HG03135 (cell line): ENCODE data around the gene SETD1B.

Experiments
- ATAC-seq: cut with Tn5 transposase; IDR thresholded peaks from one replicate; pipeline ENCODE4 v1.9.1; 2021; ENCODE audit warnings: mild to moderate bottlenecking, moderate library complexity; ENCODE audit not compliant: unreplicated experiment

SETD1B gene

GRCh38 chr12:121807642-121808347 lies 4.0 kb downstream of the SETD1B start:
- no peak for ATAC-seq

DNA sequence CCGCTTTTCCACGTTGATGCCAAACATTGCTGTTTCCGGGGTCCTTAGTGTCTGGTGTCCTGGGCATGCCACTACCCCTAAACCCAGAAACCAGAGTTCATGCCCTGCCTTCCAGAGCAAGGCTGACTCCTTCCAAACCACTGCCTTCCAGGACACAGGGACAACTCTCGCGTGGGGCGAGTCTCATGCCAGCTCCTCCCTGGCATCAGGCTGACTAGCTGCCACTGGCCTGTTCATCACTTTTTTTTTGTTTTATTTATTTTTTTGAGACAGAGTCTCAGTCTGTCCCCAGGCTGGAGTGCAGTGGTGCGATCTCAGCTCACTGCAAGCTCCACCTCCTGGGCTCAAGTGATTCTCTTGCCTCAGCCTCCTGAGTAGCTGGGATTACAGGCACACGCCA lies 4.8 kb downstream of the SETD1B start:
- no peak for ATAC-seq

DNA sequence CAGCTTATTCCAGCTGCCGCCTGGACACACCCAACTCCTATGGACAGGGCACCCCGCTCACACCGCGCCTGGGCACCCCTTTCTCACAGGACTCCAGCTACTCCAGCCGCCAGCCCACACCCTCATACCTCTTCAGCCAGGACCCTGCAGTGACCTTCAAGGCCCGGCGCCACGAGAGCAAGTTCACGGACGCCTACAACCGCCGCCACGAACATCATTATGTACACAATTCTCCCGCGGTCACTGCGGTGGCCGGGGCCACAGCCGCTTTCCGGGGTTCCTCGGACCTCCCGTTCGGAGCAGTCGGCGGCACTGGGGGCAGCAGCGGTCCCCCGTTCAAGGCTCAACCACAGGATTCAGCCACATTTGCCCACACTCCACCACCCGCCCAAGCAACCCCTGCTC lies 5.9 kb downstream of the SETD1B start:
- no peak for ATAC-seq

- ATAC-seq, result no peak
Observed at GRCh38 chr12:121810234-121810817, 6.5 kb downstream of the SETD1B start.

DNA sequence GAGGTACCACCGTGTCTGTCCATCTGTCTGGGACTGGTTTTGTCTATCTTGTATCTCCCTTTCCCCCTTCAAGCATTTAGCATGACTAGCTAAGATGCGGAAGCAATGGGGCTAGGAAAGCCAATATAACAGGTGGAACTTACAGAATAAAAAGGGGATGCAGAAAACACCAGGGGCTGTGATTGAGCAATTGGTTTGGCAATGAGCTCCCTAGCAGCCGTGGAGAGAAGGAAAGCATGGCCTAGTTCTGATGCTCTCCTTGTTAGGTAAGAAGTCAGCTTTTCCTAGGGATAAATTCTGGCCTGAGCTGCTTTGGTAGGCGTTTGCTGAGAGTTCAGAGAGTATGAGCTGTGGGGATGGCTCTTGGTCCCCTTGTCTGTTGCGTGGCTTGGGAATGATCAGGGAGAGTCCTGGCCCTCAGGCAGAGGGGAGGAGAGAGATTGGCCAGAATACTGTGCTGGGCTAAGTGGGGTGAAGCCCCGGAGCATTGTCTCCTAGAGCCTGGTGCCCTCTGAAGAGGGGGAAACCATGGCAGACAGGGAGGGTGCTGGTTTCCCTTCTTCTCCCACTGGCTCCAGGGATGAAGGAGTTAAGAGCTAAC lies 7.1 kb downstream of the SETD1B start:
- ATAC-seq, result no peak

DNA sequence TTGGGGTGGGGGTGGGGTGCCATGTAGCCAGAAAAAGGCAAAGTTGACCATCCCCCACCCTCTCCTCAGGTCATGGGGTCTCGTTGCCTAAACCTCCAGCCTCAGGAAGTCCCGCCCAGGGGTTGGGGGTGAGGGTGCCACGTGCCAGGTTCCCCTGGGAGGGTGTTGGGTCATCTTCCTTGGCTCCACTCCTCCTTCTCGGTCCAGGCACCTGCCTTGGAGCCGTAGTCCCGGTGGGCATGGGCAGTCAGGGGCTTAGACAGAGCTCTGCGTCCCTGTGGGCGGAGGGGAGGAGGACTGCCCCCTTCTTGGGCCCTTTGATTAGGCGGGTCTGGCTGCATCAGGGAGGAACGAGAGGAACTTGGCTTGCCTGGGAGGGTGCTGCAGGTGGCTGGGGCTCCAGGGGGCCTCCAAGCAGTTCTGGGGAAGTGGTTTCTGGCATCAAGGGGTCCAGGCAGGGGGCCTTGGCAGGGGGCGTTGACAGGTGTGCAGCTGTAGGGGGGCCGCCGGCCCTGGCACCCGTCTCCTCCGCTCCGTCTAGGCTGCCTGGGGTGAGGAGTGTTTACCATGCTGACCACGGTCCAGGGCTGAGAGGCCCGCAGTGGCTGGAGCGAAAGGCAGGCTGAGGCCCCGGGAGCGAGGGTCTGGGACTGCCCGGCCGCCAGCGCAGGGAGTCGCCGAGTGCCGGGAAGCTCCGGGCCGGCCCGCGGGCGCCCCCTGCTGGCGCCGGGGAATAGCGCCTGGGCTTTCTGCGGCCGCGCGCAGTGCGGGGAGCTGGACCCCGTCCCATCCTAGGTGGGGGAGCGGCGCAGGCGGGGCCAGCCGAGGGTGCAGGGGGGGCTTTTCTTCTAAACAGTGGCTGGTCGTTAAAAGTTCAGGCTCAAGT lies 7.9 kb downstream of the SETD1B start:
- ATAC-seq, result peak; percentile 65

DNA sequence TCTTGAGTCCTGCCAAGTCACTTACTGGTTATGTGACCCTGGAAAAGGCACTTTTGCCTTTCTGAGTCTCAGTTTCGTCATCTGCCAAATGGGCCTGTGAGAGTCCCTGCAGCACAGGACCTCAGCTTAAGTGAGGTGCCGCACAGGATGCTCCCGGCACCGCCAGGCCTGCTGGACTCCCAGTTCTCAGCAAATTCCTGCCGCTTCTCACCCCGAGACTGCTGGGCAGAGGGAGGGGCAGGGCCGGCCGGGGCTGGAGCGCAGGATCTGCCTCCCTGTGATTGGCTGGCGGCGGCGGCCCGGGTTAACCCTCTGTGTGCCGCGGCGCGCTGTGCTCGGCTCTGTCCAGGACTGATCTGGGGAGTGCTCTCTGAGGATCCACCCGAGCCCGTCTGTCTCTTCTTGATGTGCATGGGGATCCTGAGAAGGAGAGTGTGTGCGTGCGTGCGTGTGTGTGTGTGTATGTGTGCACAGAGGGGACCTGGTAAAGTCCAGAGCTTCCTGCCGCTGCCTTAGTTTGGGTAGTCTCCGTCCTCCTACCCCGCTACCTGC lies 8.6 kb downstream of the SETD1B start:
- no peak for ATAC-seq

DNA sequence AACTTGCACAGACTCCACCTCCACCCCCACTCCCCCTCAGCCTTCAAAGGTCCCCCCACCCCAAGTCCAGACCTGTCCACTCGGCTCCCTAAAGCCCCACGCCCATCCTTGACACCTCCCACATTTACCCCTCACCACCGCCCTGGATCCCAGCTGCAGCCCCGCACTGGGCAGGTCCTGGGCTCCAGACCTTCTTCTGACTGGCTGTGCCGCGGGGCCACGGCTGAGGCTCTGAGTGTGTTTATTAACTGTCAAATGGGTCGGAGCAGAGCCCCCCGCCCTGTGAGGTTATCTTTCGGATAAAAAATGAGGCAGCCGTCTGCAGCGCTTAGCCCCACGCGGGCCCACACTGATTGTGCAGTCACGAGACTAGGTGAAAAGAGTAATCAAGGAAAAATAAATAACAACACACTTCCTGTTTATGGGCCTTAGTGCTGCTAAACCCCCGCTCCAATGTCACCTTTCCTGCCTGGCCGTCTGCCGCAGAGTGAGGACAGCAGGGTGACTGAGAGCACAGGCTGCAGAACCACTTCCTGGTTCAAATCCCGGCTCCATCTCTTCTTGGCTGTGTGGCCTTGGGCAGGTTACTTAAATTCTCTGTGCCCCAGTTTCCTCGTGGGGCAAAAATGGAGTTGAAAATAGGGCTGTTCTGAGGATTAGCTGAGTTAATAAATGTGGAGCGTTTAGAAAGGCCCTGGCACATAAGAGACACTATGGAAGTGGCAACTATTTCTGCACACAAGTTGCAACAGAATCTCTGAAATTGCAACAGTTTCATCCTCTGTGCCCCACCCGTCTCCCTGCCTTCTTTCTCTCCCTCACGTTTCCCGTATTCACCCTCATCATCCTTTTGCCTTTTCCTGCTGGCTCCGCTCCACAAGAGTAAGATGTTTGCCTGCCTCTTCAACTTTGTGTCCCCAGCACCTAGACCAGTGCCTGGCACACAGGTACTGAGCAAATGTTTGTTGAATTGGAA lies 9.4 kb downstream of the SETD1B start:
- ATAC-seq, result no peak

DNA sequence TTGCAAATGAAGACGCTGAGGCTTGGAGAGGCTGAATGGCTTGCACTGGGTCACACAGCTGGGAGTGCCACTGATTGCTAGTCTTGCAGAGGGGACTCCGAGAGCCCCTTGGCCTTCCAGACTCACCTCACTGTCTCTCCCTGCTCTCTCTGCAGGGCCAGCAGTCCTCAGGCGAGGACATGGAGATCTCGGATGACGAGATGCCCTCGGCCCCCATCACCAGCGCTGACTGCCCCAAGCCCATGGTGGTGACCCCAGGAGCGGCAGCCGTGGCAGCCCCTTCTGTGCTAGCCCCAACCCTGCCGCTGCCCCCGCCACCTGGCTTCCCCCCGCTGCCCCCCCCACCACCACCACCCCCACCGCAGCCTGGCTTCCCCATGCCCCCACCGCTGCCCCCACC lies 10.1 kb downstream of the SETD1B start:
- ATAC-seq, result no peak

GRCh38 chr12:121814429-121815119 lies 10.8 kb downstream of the SETD1B start:
- ATAC-seq, result no peak

GRCh38 chr12:121815263-121815662 lies 11.5 kb downstream of the SETD1B start:
- ATAC-seq, result no peak

- ATAC-seq, result no peak
Observed at GRCh38 chr12:121816925-121817647, 13.3 kb downstream of the SETD1B start.

- ATAC-seq, result no peak
Observed at GRCh38 chr12:121817648-121818043, 13.8 kb downstream of the SETD1B start.

DNA sequence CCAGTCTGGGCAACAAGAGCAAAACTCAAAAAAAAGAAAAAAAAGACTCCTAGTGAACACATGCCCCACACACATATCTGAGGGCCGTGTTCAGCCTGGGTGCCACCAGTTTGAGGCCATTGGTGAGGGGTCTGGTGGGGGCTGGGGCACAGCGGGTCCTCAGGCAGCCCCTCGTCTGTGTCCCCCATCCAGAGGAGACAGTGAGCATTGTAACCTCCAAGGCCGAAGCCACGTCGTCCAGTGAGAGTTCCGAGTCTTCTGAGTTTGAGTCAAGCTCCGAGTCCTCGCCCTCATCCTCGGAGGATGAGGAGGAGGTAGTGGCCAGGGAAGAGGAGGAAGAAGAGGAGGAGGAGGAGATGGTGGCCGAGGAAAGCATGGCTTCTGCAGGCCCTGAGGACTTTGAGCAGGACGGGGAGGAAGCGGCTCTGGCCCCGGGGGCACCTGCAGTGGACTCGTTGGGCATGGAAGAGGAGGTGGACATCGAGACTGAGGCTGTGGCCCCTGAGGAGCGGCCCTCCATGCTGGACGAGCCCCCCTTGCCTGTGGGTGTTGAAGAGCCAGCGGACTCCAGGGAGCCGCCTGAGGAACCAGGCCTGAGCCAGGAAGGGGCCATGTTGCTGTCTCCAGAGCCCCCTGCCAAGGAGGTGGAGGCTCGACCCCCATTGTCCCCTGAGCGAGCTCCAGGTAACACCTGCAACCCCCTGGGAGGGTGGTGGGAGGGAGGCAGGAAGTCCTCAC lies 15.6 kb downstream of the SETD1B start:
- ATAC-seq, result no peak

DNA sequence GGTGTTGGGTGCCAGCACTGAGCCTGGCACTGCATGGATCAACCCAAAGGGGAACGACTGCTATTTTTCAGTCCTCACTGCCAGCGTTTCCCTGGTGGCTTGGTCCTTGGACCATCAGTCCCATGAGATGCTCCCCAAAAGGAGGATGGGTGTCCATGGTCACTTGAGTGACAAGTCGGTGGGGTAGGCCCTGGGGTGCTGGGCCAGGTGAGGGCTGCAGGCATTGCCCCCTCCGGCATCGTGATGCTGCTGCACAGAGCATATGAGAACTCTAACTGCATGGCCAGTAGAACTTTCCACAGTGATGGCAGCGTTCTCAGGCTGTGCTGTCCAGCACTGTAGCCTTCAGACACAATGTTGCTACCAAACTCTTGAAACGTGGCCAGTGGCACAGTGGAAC lies 16.2 kb downstream of the SETD1B start:
- no peak for ATAC-seq

- ATAC-seq, result no peak
Observed at GRCh38 chr12:121822393-121823100, 18.7 kb downstream of the SETD1B start.

DNA sequence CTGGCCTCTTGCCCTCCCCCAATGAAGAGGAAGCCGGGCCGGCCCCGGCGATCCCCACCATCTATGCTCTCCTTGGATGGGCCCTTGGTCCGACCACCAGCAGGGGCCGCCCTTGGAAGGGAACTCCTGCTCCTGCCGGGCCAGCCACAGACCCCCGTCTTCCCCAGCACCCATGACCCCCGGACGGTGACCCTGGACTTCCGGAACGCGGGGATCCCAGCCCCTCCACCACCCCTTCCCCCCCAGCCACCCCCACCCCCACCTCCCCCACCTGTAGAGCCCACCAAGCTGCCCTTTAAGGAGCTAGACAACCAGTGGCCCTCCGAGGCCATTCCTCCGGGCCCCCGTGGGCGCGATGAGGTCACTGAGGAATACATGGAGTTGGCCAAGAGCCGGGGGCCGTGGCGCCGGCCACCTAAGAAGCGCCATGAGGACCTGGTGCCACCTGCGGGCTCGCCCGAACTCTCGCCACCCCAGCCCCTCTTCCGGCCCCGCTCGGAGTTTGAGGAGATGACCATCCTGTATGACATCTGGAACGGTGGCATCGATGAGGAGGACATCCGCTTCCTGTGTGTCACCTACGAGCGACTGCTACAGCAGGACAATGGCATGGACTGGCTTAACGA lies 19.4 kb downstream of the SETD1B start:
- ATAC-seq, result no peak
